Erythroblast (primary cell): ENCODE measurements around the gene ARHGEF6.

Experiments used
- GATA1 ChIP-seq: IDR thresholded peaks from 2 replicates; pipeline ENCODE4 v1.6.1; 2011; ENCODE audit warnings: low read depth, mild to moderate bottlenecking, control low read depth, low read length, moderate library complexity
- POLR2A ChIP-seq: IDR thresholded peaks from 2 replicates; pipeline ENCODE4 v1.6.1; 2011; ENCODE audit warnings: mild to moderate bottlenecking, low read length

GRCh38 chrX:136755411-136755810, 25.3 kb downstream of the ARHGEF6 start:
- no peak for TF ChIP-seq POLR2A
- TF ChIP-seq GATA1 = no peak
